ENCODE measurements around the gene TBC1D20.
"Not testable (repeated sequence)": the region's sequence is repeated elsewhere in the genome, so short reads cannot be mapped to it uniquely, and the experiment has no call there.

- TF ChIP-seq, protein P1, sequence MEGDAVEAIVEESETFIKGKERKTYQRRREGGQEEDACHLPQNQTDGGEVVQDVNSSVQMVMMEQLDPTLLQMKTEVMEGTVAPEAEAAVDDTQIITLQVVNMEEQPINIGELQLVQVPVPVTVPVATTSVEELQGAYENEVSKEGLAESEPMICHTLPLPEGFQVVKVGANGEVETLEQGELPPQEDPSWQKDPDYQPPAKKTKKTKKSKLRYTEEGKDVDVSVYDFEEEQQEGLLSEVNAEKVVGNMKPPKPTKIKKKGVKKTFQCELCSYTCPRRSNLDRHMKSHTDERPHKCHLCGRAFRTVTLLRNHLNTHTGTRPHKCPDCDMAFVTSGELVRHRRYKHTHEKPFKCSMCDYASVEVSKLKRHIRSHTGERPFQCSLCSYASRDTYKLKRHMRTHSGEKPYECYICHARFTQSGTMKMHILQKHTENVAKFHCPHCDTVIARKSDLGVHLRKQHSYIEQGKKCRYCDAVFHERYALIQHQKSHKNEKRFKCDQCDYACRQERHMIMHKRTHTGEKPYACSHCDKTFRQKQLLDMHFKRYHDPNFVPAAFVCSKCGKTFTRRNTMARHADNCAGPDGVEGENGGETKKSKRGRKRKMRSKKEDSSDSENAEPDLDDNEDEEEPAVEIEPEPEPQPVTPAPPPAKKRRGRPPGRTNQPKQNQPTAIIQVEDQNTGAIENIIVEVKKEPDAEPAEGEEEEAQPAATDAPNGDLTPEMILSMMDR (conservative IDR thresholded peaks at IDR 0.05; ENCODE audit: low read depth in 2 of 2) = not testable (repeated sequence)
- not testable (repeated sequence) for TF ChIP-seq EZH2phosphoT487 (IDR thresholded peaks at IDR 0.05; ENCODE audit: unreplicated experiment)
These were observed 14.4 kb upstream of the TBC1D20 start for GRCh38 chr20:476561-477249.

All from GM23338 (cell line).